HCT116 (cell line): ENCODE measurements around the gene IST1.

ENCODE experiments used
- CTCF ChIP-seq, 3 experiments: fragments of 200-600 bp in 1 of 3; sonication (generic) in 1 of 3; IDR thresholded peaks in 2 of 3; conservative IDR thresholded peaks in 1 of 3; 2 replicates each; pipeline ENCODE4 v1.5.1; 2012 to 2017; ENCODE audit warnings: low read depth in 2 of 3, low read length in 2 of 3, antibody characterized with exemption in 1 of 3, borderline replicate concordance in 1 of 3, control low read depth in 1 of 3, mild to moderate bottlenecking in 1 of 3, mixed read lengths in 1 of 3, mixed run types in 1 of 3, moderate library complexity in 1 of 3; ENCODE audit not compliant: insufficient read depth in 1 of 3
- EZH2phosphoT487 ChIP-seq: fragments of 200-600 bp; IDR thresholded peaks from 2 replicates; pipeline ENCODE4 v1.6.1; 2018; ENCODE audit warnings: antibody characterized with exemption, borderline replicate concordance
- POLR2A ChIP-seq: IDR thresholded peaks from 2 replicates; pipeline ENCODE4 v1.7.0; 2011; ENCODE audit warnings: borderline replicate concordance; ENCODE audit not compliant: insufficient read depth, insufficient read length; ENCODE audit errors: extremely low read depth
- POLR2AphosphoS5 ChIP-seq: IDR thresholded peaks from 2 replicates; pipeline ENCODE4 v1.6.1; 2011; ENCODE audit warnings: mild to moderate bottlenecking, low read depth, low read length, moderate library complexity
- RAD21 ChIP-seq: IDR thresholded peaks from 2 replicates; pipeline ENCODE4 v1.6.1; 2012; ENCODE audit warnings: low read depth, mild to moderate bottlenecking
- TCF7L2 ChIP-seq: IDR thresholded peaks from 2 replicates; pipeline ENCODE4 v1.7.0; 2011; ENCODE audit warnings: borderline replicate concordance, inconsistent platforms; ENCODE audit not compliant: insufficient read depth, insufficient read length; ENCODE audit errors: extremely low read depth
- ZBTB33 ChIP-seq: IDR thresholded peaks from 2 replicates; pipeline ENCODE4 v1.6.1; 2011; ENCODE audit warnings: mild to moderate bottlenecking, low read length, moderate library complexity; ENCODE audit not compliant: insufficient replicate concordance; ENCODE audit errors: extremely low read depth

GRCh38 chr16:71867939-71868338 is 27.4 kb upstream of the IST1 start:
- TF ChIP-seq EZH2phosphoT487 (no peak), TCF7L2 (no peak), RAD21 (no peak), POLR2AphosphoS5 (no peak), ZBTB33 (no peak), CTCF (IDR thresholded peaks at IDR 0.05 in 2 of 3, conservative IDR thresholded peaks at IDR 0.05 in 1 of 3; ENCODE audit: borderline replicate concordance in 1 of 3, insufficient read depth in 1 of 3, low read depth in 2 of 3, low read length in 2 of 3) (peak in 2 of 3 experiments; percentile 17 to 26; a peak in 1 of 6 replicates), POLR2A (no peak)
